WI38 (cell line): Measurements from ENCODE around the gene MMUT.
"Not testable (repeated sequence)": the region's sequence is repeated elsewhere in the genome, so short reads cannot be mapped to it uniquely, and the experiment has no call there.

Experiments used
- H3K4me3 ChIP-seq: 2 replicates; pipeline ENCODE4 v1.5.1; 2011; ENCODE audit warnings: low read depth, mild to moderate bottlenecking, control low read depth, low read length
- TF ChIP-seq, protein P1 (sequence below): IDR thresholded peaks from 2 replicates; pipeline ENCODE4 v1.5.1; 2012; ENCODE audit warnings: low read depth, mild to moderate bottlenecking, control low read depth, low read length

MMUT gene

DNA sequence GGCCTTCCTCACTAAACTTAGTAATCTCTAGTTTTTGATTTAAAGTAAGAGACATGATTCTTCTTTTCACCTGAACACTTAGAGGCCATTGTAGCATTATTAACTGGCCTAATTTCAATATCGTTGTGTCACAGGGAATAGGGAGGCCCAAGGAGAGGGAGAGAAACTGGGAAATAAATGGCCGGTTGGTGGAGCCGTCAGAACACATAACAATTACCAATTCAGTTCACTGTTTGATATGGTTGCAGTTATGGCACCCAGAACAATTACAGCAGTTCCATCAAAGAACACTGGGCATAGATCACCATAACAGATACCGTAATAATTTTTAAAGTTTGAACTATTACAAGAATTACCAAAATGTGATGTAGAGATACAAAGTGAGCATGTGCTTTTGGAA is 27.6 kb upstream of the MMUT start:
- TF ChIP-seq, protein P1, sequence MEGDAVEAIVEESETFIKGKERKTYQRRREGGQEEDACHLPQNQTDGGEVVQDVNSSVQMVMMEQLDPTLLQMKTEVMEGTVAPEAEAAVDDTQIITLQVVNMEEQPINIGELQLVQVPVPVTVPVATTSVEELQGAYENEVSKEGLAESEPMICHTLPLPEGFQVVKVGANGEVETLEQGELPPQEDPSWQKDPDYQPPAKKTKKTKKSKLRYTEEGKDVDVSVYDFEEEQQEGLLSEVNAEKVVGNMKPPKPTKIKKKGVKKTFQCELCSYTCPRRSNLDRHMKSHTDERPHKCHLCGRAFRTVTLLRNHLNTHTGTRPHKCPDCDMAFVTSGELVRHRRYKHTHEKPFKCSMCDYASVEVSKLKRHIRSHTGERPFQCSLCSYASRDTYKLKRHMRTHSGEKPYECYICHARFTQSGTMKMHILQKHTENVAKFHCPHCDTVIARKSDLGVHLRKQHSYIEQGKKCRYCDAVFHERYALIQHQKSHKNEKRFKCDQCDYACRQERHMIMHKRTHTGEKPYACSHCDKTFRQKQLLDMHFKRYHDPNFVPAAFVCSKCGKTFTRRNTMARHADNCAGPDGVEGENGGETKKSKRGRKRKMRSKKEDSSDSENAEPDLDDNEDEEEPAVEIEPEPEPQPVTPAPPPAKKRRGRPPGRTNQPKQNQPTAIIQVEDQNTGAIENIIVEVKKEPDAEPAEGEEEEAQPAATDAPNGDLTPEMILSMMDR, result no peak
- no peak overlapping the region for H3K4me3 ChIP-seq

DNA sequence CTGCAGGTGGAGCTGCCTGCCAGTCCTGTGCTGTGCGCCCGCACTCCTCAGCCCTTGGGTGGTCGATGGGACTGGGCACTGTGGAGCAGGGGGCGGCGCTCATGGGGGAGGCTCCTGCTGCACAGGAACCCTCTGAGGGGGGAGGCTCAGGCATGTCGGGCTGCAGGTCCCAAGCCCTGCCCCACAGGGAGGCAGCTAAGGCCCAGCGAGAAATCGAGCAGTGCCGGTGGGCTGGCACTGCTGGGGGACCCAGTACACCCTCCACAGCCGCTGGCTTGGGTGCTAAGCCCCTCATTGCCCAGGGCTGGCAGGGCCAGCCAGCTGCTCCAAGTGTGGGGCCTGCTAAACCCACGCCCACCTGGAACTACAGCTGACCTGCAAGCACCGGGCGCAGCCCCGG is 20.3 kb upstream of the MMUT start:
- not testable (repeated sequence) for H3K4me3 ChIP-seq

DNA sequence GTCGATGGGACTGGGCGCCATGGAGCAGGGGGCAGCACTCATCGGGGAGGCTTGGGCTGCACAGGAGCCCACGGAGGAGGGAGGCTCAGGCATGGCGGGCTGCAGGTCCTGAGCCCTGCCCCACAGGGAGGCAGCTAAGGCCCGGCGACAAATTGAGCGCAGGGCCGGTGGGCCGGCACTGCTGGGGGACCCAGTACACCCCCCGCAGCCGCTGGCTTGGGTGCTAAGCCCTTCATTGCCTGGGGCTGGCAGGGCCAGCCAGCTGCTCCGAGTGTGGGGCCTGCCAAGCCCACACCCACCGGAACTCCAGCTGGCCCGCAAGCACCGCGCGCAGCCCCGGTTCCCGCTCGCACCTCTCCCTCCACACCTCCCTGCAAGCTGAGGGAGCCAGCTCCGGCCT is 18.8 kb upstream of the MMUT start:
- not testable (repeated sequence) for H3K4me3 ChIP-seq

DNA sequence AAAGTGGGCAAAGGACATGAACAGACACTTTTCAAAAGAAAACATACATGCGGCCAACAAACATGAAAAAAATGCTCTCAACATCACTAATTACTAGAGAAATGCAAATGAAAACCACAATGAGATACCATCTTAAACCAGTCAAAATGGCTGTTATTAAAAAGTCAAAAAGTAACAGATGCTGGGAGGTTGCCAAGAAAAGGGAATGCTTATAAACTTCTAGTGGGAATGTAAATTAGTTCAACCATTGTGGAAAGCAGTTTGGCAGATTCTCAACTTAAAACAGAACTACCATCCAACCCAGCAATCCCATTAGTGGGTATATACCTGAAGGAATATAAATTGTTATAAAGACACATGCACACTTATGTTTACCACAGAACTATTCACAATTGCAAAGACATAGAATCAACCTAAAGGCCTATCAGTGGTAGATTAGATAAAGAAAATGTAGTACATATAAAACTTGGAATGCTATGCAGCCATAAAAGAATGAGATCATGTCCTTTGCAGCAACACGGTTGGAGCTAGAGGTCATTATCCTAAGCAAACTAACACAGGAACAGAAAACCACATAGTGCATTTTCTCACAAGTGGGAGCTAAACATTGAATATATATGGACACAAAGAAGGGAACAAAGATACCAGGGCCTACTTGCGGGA is 16.4 kb upstream of the MMUT start:
- H3K4me3 ChIP-seq, result no peak overlapping the region
- TF ChIP-seq, protein P1, result no peak

DNA sequence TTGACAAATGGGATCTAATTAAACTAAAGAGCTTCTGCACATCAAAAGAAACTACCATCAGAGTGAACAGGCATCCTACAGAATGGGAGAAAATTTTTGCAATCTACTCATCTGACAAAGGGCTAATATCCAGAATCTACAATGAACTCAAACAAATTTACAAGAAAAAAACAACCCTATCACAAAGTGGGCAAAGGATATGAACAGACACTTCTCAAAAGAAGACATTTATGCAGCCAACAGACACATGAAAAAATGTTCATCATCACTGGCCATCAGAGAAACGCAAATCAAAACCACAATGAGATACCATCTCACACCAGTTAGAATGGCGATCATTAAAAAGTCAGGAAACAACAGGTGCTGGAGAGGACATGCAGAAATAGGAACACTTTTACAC is 13.5 kb upstream of the MMUT start:
- not testable (repeated sequence) for H3K4me3 ChIP-seq

DNA sequence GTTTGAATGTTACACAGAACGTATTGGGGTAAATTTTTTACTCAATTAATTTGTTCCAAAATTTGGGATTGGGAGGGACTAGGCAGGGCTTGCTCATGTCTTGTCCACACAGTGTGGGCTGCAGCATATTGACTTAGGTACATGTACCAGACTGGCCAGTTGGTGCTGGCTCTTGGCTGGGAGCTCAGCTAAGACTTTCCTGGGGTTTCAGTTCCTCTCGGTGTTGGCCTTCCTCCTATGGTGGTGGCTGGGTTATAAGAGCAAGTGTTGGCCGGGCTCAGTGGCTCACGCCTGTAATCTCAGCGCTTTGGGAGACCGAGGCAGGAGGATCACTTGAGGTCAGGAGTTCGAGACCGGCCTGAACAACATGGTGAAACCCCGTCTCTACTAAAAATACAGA is 5.0 kb upstream of the MMUT start:
- no peak overlapping the region for H3K4me3 ChIP-seq
- TF ChIP-seq, protein P1, result no peak

DNA sequence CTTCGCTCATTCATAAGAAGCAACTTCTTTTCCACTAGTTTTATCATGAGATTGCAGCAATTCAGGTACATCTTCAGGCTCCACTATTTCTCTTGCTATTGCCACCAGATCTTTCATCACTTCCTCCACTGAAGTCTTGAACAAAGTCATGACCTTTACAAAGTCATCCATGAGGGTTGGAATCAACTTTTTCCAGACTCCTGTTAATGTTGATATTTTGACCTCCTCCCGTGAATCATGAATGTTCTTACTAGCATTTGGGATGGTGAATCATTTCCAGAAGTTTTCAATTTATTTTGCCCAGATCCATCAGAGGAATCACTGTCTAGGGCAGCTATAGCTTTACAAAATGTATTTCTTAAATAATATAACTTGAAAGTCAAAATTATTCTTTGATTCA is 1.6 kb upstream of the MMUT start:
- TF ChIP-seq, protein P1, result no peak
- no peak overlapping the region for H3K4me3 ChIP-seq

DNA sequence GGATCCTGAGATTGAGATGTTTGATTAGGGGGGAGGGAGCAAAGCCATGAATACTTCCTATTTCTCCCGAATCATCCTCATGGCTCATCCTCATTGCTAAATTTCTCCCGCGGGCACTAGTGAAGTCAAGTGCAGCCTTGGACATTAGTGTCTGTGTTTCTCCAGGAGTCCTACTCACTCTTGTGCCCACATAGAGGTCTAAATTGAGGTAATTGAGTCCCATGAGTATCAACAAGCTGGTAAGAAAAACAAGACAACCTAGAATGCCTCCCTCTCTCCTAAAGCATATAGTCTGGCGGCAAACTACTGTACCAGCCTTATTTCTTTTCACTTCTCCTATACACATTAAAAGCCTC is 537 bp upstream of the MMUT start:
- peak overlapping the region; percentile 99 for H3K4me3 ChIP-seq
- TF ChIP-seq, protein P1, result no peak

DNA sequence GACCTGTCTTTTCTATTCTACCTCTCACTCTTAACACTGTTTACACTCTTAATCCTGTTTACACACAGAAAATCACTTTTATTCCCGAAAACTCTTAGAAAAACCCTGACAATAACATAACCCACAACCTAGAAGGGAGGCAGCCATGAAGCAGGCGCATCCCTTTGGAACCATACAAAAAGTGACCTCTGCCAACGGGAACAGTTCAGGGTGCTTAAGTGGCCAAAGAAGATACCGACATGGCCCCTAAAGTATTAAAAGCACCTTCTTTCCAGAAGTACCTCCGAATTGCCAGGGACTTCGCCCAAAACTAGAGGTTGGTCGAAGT is 490 bp downstream of the MMUT start:
- TF ChIP-seq, protein P1, result no peak
- peak overlapping the region; percentile 99 for H3K4me3 ChIP-seq
